ENCODE results near the gene HIVEP3. TPM values are rescaled to one million over a fixed set of nuclear protein-coding genes. Genes with fewer than 3 reads are reported as not detected.

HIVEP3 gene
- total RNA-seq, 1 experiment from 2014 or later: not detected

- no peak for DNase-seq (ENCODE audit: low spot score)
- in situ Hi-C loops (cut with HindIII; ENCODE audit: low sequenced_read_pairs): no loop called here
Measured at GRCh38 chr1:41471658-41472057, 447.1 kb downstream of the HIVEP3 start.

- no peak for DNase-seq (ENCODE audit: low spot score)
- in situ Hi-C loops (cut with HindIII; ENCODE audit: low sequenced_read_pairs): no loop called here
Measured at GRCh38 chr1:41469706-41470105, 449.0 kb downstream of the HIVEP3 start.

GRCh38 chr1:41468122-41468762 lies 450.5 kb downstream of the HIVEP3 start:
- DNase-seq (ENCODE audit: low spot score): no peak
- in situ Hi-C loops (cut with HindIII; ENCODE audit: low sequenced_read_pairs): no loop called here

GRCh38 chr1:41467673-41468072 lies 451.0 kb downstream of the HIVEP3 start:
- in situ Hi-C loops (cut with HindIII; ENCODE audit: low sequenced_read_pairs): no loop called here
- no peak for DNase-seq (ENCODE audit: low spot score)

- no peak for DNase-seq (ENCODE audit: low spot score)
- in situ Hi-C loops (cut with HindIII; ENCODE audit: low sequenced_read_pairs): no loop called here
Measured at GRCh38 chr1:41466146-41466545, 452.6 kb downstream of the HIVEP3 start.

DNA sequence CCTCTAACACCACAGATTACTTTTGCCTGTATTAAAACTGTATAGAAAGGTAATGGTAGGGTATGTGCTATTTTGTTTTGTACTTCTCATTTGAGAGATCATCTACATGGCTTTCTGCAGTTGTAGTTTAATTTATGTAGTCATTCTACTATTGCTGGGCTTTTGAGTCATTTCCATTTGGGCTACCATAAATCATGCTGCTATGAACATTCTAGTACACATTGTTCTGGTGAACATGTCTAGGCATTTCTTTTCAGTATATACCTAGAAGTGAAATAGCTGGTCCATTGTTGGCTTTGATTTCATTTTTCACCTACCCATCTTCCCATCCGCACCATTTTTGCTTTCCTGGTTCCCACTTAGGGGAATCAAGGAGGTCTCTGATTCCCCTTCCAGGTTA lies 453.0 kb downstream of the HIVEP3 start:
- in situ Hi-C loops (cut with HindIII; ENCODE audit: low sequenced_read_pairs): no loop called here
- DNase-seq (ENCODE audit: low spot score): no peak

DNA sequence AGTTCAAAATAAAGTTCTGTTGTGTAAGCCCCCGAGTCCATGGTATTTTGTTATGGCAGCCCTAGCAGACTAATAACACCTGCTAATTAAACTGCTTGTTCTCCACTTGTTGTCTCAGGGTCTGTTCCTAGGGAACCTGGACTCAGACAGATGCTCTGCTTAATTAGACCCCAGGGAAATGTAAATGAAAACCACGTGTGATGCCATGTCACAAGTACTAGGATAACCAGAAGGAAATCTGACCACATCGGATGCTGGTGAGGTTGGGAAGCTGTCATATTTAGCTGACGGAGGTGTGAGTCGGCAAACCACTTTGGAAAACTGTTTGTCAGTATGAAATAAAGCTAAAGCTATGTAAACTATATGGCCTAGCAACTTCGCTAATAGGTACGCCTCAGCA lies 453.8 kb downstream of the HIVEP3 start:
- DNase-seq (ENCODE audit: low spot score): no peak
- in situ Hi-C loops (cut with HindIII; ENCODE audit: low sequenced_read_pairs): no loop called here

DNA sequence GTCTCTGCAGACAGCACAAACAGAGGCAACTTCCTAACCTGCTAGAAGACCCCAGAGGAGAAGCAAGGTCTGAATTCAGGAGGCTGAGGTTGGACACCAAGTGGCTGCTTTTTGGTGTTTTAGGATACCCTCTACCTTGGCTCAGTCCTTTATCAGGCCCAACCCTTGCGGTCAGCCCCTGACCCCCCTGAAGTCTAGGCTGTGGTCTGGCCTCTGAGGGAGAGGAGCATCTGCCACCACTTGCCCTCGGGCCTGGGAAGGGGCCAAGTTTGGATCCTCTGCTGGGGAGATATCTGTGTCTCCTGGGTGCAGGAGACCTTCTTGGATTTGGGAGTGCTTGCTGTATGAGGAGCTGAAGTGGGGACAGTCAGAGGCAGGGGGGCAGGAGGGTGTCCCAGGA lies 455.2 kb downstream of the HIVEP3 start:
- DNase-seq (ENCODE audit: low spot score): no peak
- in situ Hi-C loops (cut with HindIII; ENCODE audit: low sequenced_read_pairs): no loop called here

DNA sequence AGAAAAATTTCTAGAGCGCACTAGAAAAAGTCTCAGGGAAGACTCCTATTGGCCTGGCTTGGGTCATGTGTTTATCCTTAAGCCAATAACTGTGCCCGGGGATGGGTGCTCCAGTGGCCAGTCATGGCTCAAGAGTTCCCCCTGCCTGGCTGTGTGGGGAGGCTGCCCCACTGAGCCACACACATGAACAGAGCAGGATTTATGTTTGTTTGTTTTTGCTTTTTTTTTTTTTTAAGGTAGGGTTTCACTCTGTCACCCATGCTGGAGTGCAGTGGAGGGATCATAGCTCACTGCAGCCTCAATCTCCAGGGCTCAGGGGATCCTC lies 456.1 kb downstream of the HIVEP3 start:
- in situ Hi-C loops (cut with HindIII; ENCODE audit: low sequenced_read_pairs): no loop called here
- no peak for DNase-seq (ENCODE audit: low spot score)

GRCh38 chr1:41461790-41462679 lies 456.7 kb downstream of the HIVEP3 start:
- in situ Hi-C loops (cut with HindIII; ENCODE audit: low sequenced_read_pairs): no loop called here
- no peak for DNase-seq (ENCODE audit: low spot score)

DNA sequence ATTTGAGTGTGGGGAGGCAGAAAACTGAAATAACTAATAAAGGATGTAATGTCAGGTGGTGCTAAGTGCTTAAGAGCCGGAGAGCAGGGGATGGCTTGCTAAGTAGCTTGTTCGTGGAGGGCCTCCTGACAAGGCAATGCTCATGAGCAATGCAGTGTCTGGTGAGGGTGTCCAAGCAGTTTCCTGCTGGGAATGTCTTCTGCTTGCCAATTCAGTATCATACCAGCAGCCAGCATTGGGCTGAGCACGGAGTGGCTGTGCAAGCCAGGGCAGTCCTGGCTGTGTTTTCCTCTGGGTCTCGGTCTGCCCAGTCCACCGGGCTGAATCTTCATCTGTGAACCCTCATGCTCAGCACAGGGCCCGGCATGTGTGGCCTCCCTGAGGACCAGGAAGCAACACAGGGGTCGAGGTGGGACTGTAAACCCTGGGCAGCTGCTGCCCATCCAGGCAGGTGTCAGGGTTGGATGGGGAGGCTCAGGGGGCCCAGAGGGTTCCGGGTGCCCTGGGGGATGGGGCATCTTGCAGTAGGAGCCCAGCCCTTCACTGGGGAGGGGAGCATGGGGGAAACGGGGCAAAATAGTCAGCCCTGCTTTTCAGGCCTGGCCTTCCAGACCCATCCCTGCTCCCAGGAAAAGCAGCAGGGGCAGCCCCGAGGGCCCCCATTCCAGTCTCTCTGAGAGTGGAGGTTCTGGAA lies 461.7 kb downstream of the HIVEP3 start:
- no peak for DNase-seq (ENCODE audit: low spot score)
- in situ Hi-C loops (cut with HindIII; ENCODE audit: low sequenced_read_pairs): no loop called here

Other genes with a start within 250 kb of the HIVEP3 start
- gene GUCA2B, start 234.5 kb upstream of the HIVEP3 start, total RNA-seq (2014; rRNA removed; shearing (Covaris generic)): not detected in 2 replicates
- not detected in 2 replicates for gene GUCA2A, start 245.8 kb upstream of the HIVEP3 start, total RNA-seq (2014; rRNA removed; shearing (Covaris generic))